Measurements from ENCODE around the gene CEP83.

- TF ChIP-seq EP300 (conservative IDR thresholded peaks at IDR 0.05; ENCODE audit: poor library complexity, severe bottlenecking), result no peak
- TF ChIP-seq SMC3 (conservative IDR thresholded peaks at IDR 0.05; ENCODE audit: poor library complexity), result no peak
- TF ChIP-seq, protein P1, sequence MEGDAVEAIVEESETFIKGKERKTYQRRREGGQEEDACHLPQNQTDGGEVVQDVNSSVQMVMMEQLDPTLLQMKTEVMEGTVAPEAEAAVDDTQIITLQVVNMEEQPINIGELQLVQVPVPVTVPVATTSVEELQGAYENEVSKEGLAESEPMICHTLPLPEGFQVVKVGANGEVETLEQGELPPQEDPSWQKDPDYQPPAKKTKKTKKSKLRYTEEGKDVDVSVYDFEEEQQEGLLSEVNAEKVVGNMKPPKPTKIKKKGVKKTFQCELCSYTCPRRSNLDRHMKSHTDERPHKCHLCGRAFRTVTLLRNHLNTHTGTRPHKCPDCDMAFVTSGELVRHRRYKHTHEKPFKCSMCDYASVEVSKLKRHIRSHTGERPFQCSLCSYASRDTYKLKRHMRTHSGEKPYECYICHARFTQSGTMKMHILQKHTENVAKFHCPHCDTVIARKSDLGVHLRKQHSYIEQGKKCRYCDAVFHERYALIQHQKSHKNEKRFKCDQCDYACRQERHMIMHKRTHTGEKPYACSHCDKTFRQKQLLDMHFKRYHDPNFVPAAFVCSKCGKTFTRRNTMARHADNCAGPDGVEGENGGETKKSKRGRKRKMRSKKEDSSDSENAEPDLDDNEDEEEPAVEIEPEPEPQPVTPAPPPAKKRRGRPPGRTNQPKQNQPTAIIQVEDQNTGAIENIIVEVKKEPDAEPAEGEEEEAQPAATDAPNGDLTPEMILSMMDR (IDR thresholded peaks at IDR 0.05; ENCODE audit: poor library complexity, severe bottlenecking), result no peak
- TF ChIP-seq REST (IDR thresholded peaks at IDR 0.05; ENCODE audit: borderline replicate concordance), result no peak
- TF ChIP-seq EZH2 (IDR thresholded peaks at IDR 0.05; ENCODE audit: borderline replicate concordance, insufficient read depth, low read length, poor library complexity, severe bottlenecking), result no peak
Observed at GRCh38 chr12:94362653-94363052, 97.0 kb downstream of the CEP83 start.

All from neural cell (in vitro differentiated cells).